Bronchial smooth muscle cell (primary cell): ENCODE data around the gene ZNF148. TPM values are rescaled to one million over a fixed set of nuclear protein-coding genes. Genes with fewer than 3 reads are reported as not detected.

Source experiments
- total RNA-seq: library from RNA; depleted of rRNA; stranded (reverse); fragments of >200 nt; gene quantifications from 2 replicates; pipeline ENCODE4 v1.2.1, GENCODE V29; 2014

Gene ZNF148
- 23.3 and 36.5 TPM in 2 replicates for total RNA-seq

GRCh38 chr3:125374996-125375941, at the start of gene ZNF148:
ZNF148 (minus strand) TSS chr3:125375325; CDS start chr3:125313640, 61,685 bp downstream.

GRCh38 chr3:125212509-125213363, 162.4 kb downstream of the ZNF148 start, which contains the start of gene SLC12A8:
SLC12A8 (minus strand) TSS chr3:125212748; CDS start chr3:125211349, 1,399 bp downstream.

Other genes starting within 250 kb of the ZNF148 start
- gene SLC12A8, start 162.6 kb downstream of the ZNF148 start, total RNA-seq = 2.8 and 6.4 TPM in 2 replicates
- 23.8 and 23.9 TPM in 2 replicates for gene SNX4, start 144.9 kb upstream of the ZNF148 start, total RNA-seq
- gene OSBPL11, start 220.2 kb upstream of the ZNF148 start, total RNA-seq = 5.7 and 7.3 TPM in 2 replicates